ENCODE results near the gene PLET1.

GRCh38 chr11:112235750-112236390 lies 24.8 kb downstream of the PLET1 start:
- TF ChIP-seq CTCF (IDR thresholded peaks at IDR 0.05) = no peak
- TF ChIP-seq POLR2AphosphoS5 (IDR thresholded peaks at IDR 0.05) = no peak

Data from suprapubic skin (tissue), 3 donors.